SK-N-SH (cell line): ENCODE results near the gene PRPH. TPM values are rescaled to one million over a fixed set of nuclear protein-coding genes. Genes with fewer than 3 reads are reported as not detected.
"Not testable (repeated sequence)": the region's sequence is repeated elsewhere in the genome, so short reads cannot be mapped to it uniquely, and the experiment has no call there.

Source experiments
- CTCF ChIA-PET: fragments of 300-600, 350-600 bp; formaldehyde crosslinking; extraction: SDS; loops from one replicate; lab custom pipeline; 2021; lab: Yijun Ruan, JAX
- POLR2A ChIA-PET: fragments of 350-600 bp; sonication (Branson Sonifier 250); formaldehyde crosslinking; extraction: SDS; loops from one replicate; lab custom pipeline; 2020; ENCODE audit warnings: antibody characterized with exemption, inconsistent platforms; lab: Yijun Ruan, JAX
- DNase-seq: peaks from one replicate; pipeline ENCODE4 v3.0.0; 2012
- H2AFZ ChIP-seq: fragments of 200-600 bp; sonication (generic); 2 replicates; pipeline ENCODE4 v1.8.1; 2016; ENCODE audit warnings: antibody characterized with exemption, mild to moderate bottlenecking, low read depth
- H3F3A ChIP-seq: fragments of 200-600 bp; sonication (generic); replicated peaks from 2 replicates; pipeline ENCODE3; 2016; ENCODE audit warnings: antibody characterized with exemption, mild to moderate bottlenecking; ENCODE audit not compliant: insufficient read depth
- H3K27ac ChIP-seq, 2 experiments: fragments of 200-500 bp in 1 of 2; fragments of 200-600 bp in 1 of 2; sonication (Bioruptor generic) in 1 of 2; sonication (generic), shearing (Covaris generic) in 1 of 2; 2 replicates each; pipeline versions ENCODE4 v1.5.1 to v1.6.1; 2014 to 2016; ENCODE audit warnings: low read depth in 2 of 2, inconsistent platforms in 1 of 2, low read length in 1 of 2, mild to moderate bottlenecking in 1 of 2, mixed read lengths in 1 of 2
- H3K27me3 ChIP-seq: fragments of 200-600 bp; sonication (generic), shearing (Covaris generic); 2 replicates; pipeline ENCODE4 v1.6.1; 2016; ENCODE audit warnings: mixed run types; ENCODE audit not compliant: insufficient read depth
- H3K36me3 ChIP-seq, 2 experiments: fragments of 200-500 bp in 1 of 2; fragments of 200-600 bp in 1 of 2; sonication (Bioruptor generic) in 1 of 2; sonication (generic) in 1 of 2; replicated peaks in 1 of 2; 2 replicates each; pipeline versions ENCODE3 to v1.5.1; 2014 to 2016; ENCODE audit warnings: low read length in 1 of 2, mild to moderate bottlenecking in 1 of 2; ENCODE audit not compliant: insufficient read depth in 2 of 2, control insufficient read depth in 1 of 2
- H3K4me1 ChIP-seq, 2 experiments: fragments of 200-500 bp in 1 of 2; fragments of 200-600 bp in 1 of 2; sonication (Bioruptor generic) in 1 of 2; sonication (generic), shearing (Covaris generic) in 1 of 2; 2 replicates each; pipeline versions ENCODE4 v1.5.1 to v1.6.1; 2014 to 2016; ENCODE audit warnings: low read depth in 1 of 2, low read length in 1 of 2, mixed run types in 1 of 2; ENCODE audit not compliant: insufficient read depth in 2 of 2, control insufficient read depth in 1 of 2
- H3K4me2 ChIP-seq: fragments of 200-600 bp; sonication (generic), shearing (Covaris generic); 2 replicates; pipeline ENCODE4 v1.6.1; 2017; ENCODE audit warnings: mixed run types
- H3K4me3 ChIP-seq, 2 experiments: fragments of 200-500 bp in 1 of 2; fragments of 200-600 bp in 1 of 2; sonication (Bioruptor generic) in 1 of 2; sonication (generic), shearing (Covaris generic) in 1 of 2; 2 replicates each; pipeline versions ENCODE4 v1.5.1 to v1.8.1; 2014 to 2016; ENCODE audit warnings: low read depth in 2 of 2, inconsistent platforms in 1 of 2, low read length in 1 of 2, mild to moderate bottlenecking in 1 of 2, mixed read lengths in 1 of 2, moderate library complexity in 1 of 2
- H3K79me2 ChIP-seq: fragments of 200-600 bp; sonication (generic); 2 replicates; pipeline ENCODE4 v1.8.1; 2017; ENCODE audit warnings: mild to moderate bottlenecking; ENCODE audit not compliant: insufficient read depth
- H3K9ac ChIP-seq: fragments of 200-600 bp; sonication (generic); 2 replicates; pipeline ENCODE4 v1.6.1; 2017; ENCODE audit warnings: mixed run types
- H3K9me2 ChIP-seq: fragments of 200-600 bp; sonication (generic); 2 replicates; pipeline ENCODE4 v1.6.1; 2017; ENCODE audit warnings: mixed run types
- H3K9me3 ChIP-seq: fragments of 200-600 bp; sonication (generic); 2 replicates; pipeline ENCODE4 v1.6.1; 2017; ENCODE audit warnings: mixed run types, mild to moderate bottlenecking, moderate library complexity
- H4K20me1 ChIP-seq: fragments of 200-600 bp; sonication (generic); 2 replicates; pipeline ENCODE4 v1.6.1; 2017; ENCODE audit warnings: mild to moderate bottlenecking, mixed run types; ENCODE audit not compliant: insufficient read depth
- ELF1 ChIP-seq: IDR thresholded peaks from 2 replicates; pipeline ENCODE4 v1.4.0; 2012
- EZH2phosphoT487 ChIP-seq: fragments of 200-600 bp; sonication (generic); IDR thresholded peaks from 2 replicates; pipeline ENCODE4 v1.6.1; 2017; ENCODE audit warnings: low read depth, mixed run types, mild to moderate bottlenecking, antibody characterized with exemption, moderate library complexity, borderline replicate concordance
- FOSL2 ChIP-seq: IDR thresholded peaks from 2 replicates; pipeline ENCODE4 v1.4.0; 2012; ENCODE audit warnings: low read depth, mild to moderate bottlenecking, moderate library complexity, borderline replicate concordance
- FOXJ3 ChIP-seq: sonication (generic); formaldehyde crosslinking; IDR thresholded peaks from 2 replicates; pipeline ENCODE4 v1.5.1; 2020; ENCODE audit warnings: mild to moderate bottlenecking, missing genetic modification reagents
- JUND ChIP-seq: IDR thresholded peaks from 2 replicates; pipeline ENCODE4 v1.4.0; 2012
- MEF2A ChIP-seq: IDR thresholded peaks from 2 replicates; pipeline ENCODE4 v1.4.0; 2012; ENCODE audit warnings: low read depth, borderline replicate concordance
- RCOR1 ChIP-seq: fragments of 150-350 bp; IDR thresholded peaks from 2 replicates; pipeline ENCODE4 v1.6.1; 2017; ENCODE audit warnings: antibody characterized with exemption, low read length
- RFX5 ChIP-seq: IDR thresholded peaks from 2 replicates; pipeline ENCODE4 v1.6.1; 2012; ENCODE audit warnings: mild to moderate bottlenecking, improper control_type of control experiment, low read length
- RXRA ChIP-seq: IDR thresholded peaks from 2 replicates; pipeline ENCODE4 v1.4.0; 2012; ENCODE audit warnings: low read depth, mild to moderate bottlenecking, borderline replicate concordance
- TAF1 ChIP-seq: IDR thresholded peaks from 2 replicates; pipeline ENCODE4 v1.6.1; 2012; ENCODE audit warnings: low read depth, mild to moderate bottlenecking, low read length, moderate library complexity, borderline replicate concordance
- WGBS: methylation state at CpG from one replicate; pipeline ENCODE4 v1.1.6; 2017; ENCODE audit warnings: low lambda C conversion rate; 5-methylcytosine and 5-hydroxymethylcytosine counted together
- polyA plus RNA-seq, 3 experiments: library from polyadenylated mRNA; depleted of rRNA; stranded (reverse); fragments of >200 nt; gene quantifications; 2 replicates each; pipeline ENCODE4 v1.2.3, GENCODE V29; 2012
- TF ChIP-seq, protein P1 (sequence below): IDR thresholded peaks from 2 replicates; pipeline ENCODE4 v1.4.0; 2012; ENCODE audit warnings: low read depth, borderline replicate concordance

The PRPH gene
- polyA plus RNA-seq, 1 of the 3 experiments (the other 2 are of a cell fraction): 1.9 TPM

DNA sequence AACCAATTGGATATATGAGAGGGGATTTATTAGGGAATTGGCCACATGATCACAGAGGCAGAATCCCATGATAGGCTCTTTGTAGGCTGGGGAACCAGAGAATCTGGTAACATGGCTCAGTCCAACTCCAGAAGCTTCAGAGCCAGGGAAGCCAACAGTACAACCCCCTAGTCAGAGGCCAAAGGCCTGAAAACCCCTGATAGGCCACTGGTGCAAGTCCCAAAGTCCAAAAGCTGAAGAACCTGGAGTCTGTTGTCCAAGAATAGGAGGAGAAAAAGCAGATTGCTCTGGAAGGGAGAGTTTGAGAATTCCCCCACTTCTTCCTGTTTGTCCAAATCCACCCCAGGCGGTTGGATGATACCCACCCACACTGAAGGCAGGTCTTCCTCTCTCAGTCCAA, 19.9 kb downstream of the PRPH start:
- H3K9me3 ChIP-seq: no peaks in the 10 kb centered on the region
- TF ChIP-seq RCOR1: no peak
- TF ChIP-seq FOSL2: no peak
- no peak for TF ChIP-seq RFX5
- TF ChIP-seq JUND: no peak
- TF ChIP-seq, protein P1, sequence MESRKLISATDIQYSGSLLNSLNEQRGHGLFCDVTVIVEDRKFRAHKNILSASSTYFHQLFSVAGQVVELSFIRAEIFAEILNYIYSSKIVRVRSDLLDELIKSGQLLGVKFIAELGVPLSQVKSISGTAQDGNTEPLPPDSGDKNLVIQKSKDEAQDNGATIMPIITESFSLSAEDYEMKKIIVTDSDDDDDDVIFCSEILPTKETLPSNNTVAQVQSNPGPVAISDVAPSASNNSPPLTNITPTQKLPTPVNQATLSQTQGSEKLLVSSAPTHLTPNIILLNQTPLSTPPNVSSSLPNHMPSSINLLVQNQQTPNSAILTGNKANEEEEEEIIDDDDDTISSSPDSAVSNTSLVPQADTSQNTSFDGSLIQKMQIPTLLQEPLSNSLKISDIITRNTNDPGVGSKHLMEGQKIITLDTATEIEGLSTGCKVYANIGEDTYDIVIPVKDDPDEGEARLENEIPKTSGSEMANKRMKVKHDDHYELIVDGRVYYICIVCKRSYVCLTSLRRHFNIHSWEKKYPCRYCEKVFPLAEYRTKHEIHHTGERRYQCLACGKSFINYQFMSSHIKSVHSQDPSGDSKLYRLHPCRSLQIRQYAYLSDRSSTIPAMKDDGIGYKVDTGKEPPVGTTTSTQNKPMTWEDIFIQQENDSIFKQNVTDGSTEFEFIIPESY: no peak
- TF ChIP-seq MEF2A: no peak
- TF ChIP-seq EZH2phosphoT487: no peak
- no peak for TF ChIP-seq ELF1
- TF ChIP-seq RXRA: no peak
- TF ChIP-seq FOXJ3 (CRISPR knock-in tag): no peak
- no peak for TF ChIP-seq TAF1
- TF ChIP-seq, all 33 proteins: peak for 0
- Histone ChIP-seq H3K27me3 (no peaks in the 10 kb centered on the region), H3K4me1 (no peaks in the 10 kb centered on the region), H3K4me3 (no peak overlapping the region), H4K20me1 (no peaks in the 10 kb centered on the region), H3K27ac (no peak overlapping the region), H3K36me3 (no peaks in the 10 kb centered on the region), H3K4me2 (no peak overlapping the region), H3K9ac (no peak overlapping the region), H3F3A (no peaks in the 10 kb centered on the region), H3K9me2 (no peaks in the 10 kb centered on the region), H3K79me2 (no peaks in the 10 kb centered on the region), H2AFZ (no peak overlapping the region)
- WGBS: 83% methylated on average over 1 of the region's 1 CpG
- CTCF ChIA-PET: interaction anchor here (0.7 to 2.2 kb wide), 2 partner anchors 23 to 27 kb away, joined by 3 to 8 read pairs; no protein-coding TSS in a partner anchor
- no peak for DNase-seq
- POLR2A ChIA-PET: no interaction called here

DNA sequence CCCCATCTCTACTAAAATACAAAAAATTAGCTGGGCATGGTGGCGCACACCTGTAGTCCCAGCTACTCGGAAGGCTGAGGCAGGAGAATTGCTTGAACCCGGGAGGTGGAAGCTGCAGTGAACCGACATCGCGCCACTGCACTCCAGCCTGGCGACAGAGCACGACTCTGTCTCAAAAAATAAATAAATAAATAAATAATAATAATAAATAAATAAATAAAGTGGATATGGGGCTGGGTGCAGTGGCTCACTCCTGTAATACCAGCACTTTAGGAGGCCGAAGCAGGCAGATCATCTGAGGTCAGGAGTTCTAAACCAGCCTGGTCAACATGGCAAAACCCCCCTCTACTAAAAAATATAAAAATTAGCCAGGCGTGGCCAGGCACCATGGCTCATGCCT, 22.2 kb downstream of the PRPH start:
- H3K4me2 ChIP-seq, H3K9ac ChIP-seq, H3K4me1 ChIP-seq, H3F3A ChIP-seq, H4K20me1 ChIP-seq, H3K27ac ChIP-seq, H2AFZ ChIP-seq, H3K27me3 ChIP-seq, H3K79me2 ChIP-seq, H3K9me3 ChIP-seq, POLR2A ChIA-PET, H3K9me2 ChIP-seq, DNase-seq, H3K36me3 ChIP-seq, H3K4me3 ChIP-seq: not testable (repeated sequence)
- CTCF ChIA-PET: interaction anchor here (0.9 to 1.3 kb wide), 3 partner anchors 14 to 28 kb away, joined by 3 to 5 read pairs (median 4); no protein-coding TSS in a partner anchor
- 95% methylated on average over 10 of the region's 10 CpGs for WGBS

DNA sequence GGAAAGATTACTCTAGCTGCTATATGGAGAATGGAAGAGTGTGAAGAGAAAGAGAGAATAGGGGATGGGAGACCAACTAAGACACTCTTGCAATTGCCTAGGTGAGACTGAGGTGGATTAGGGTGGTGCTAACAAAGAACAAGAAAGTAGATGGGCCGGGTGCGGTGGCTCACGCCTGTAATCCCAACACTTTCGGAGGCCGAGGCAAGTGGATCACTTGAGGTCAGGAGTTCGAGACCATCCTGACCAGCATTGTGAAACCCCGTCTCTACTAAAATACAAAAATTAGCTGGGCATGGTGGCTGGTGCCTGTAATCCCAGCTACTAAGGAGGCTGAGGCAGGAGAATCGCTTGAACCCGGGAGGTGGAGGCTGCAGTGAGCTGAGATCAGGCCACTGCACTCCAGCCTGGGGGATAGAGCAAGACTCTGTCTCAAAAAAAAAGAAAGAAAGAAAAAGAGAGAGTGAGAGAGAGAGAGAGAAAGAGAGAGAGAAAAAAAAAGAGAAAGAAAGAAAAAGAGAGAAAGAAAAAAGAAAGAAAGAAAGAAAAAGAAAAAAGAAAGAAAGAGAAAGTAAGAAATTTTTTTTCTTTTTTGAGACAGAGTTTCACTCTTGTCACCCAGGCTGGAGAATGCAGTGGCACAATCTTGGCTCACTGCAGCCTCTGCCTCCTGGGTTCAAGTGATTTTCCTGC, 25.6 kb downstream of the PRPH start:
- H3K27me3 ChIP-seq, H3K9me3 ChIP-seq, H3K4me3 ChIP-seq, H3K9me2 ChIP-seq, POLR2A ChIA-PET, H3K9ac ChIP-seq, H3K36me3 ChIP-seq, H2AFZ ChIP-seq, H3K4me2 ChIP-seq, H3F3A ChIP-seq, DNase-seq, H3K27ac ChIP-seq, H4K20me1 ChIP-seq: not testable (repeated sequence)
- WGBS: 90% methylated on average over 9 of the region's 9 CpGs
- Histone ChIP-seq H3K79me2 (peaks cover 19% of the 10 kb centered on the region), H3K4me1 (peaks cover 0 to 14% of the 10 kb centered on the region in 2 experiments; a peak in 1 of 4 replicates)
- CTCF ChIA-PET: interaction anchor here (0.8 to 1.7 kb wide), 4 partner anchors 16 to 31 kb away, joined by 3 to 5 read pairs (median 4); no protein-coding TSS in a partner anchor
